ENCODE data around the gene ATRNL1.
A peak's percentile ranks its signal among the peaks of the same experiment; 100 is the strongest.

ATRNL1 gene

DNA sequence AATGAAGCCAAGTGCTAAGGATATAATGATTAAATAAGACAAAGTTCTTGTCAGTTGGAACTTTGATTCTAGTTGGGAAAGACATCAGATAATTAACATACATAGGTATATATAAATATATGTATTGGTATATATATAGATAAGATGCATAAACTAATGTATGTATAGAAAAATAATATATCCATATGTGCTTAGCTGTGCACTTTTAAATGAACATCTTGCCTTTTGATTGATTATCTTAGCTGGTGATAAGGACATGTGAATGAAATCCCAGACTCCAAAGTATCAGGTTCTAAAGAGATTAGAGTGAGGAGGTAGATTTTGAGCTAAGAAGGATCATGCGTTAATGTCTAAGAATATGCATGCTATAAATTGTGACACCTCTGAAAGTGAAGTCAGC lies 822.3 kb downstream of the ATRNL1 start:
- DNase-seq, result no peak

GRCh38 chr10:115918812-115919211 lies 825.6 kb downstream of the ATRNL1 start:
- no peak for DNase-seq

DNA sequence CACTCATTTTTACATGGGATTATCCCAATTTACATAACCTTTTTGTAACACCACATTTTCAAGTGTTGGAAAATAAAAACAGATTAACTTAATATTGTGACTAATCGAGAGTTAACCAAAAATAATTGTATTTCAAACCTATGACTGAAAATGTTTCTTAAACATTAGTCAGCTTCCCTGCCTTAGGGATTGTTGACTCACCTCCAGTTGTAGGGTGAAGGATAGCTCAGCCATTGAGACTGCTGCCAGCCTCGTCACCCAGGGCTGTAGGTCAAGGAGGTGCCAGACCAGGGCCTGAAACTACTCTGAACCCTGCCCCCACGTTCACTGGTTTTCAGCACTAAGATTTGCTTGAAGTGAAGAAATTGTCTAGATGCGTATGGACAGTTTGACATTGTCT lies 828.6 kb downstream of the ATRNL1 start:
- DNase-seq, result no peak

- DNase-seq, result no peak
Measured at GRCh38 chr10:115931309-115931708, 838.1 kb downstream of the ATRNL1 start.

- DNase-seq, result no peak
Measured at GRCh38 chr10:115932099-115932498, 838.9 kb downstream of the ATRNL1 start.

GRCh38 chr10:115933098-115933497 lies 839.9 kb downstream of the ATRNL1 start:
- DNase-seq, result no peak

DNA sequence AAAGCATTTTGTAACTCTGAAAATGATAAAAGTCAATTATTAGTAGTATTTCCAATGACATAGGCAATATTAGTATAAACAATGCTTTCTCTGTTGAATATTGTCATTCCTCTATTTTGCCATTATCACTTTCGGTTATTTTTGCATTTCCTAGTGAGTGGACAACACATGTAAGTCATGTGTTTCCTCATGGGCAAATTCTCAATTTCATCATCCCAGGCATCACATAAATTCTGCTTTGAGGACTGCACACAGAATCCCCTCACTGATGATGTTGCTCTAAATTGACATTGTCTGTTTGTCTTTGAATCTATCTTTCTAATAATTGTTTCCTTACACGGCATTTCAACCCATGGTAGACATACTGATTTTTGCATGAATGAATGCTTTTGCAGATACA lies 842.6 kb downstream of the ATRNL1 start:
- no peak for DNase-seq

- no peak for DNase-seq
Measured at GRCh38 chr10:115936926-115937767, 844.0 kb downstream of the ATRNL1 start.

GRCh38 chr10:115937768-115938056 lies 844.5 kb downstream of the ATRNL1 start:
- peak; percentile 36 to 75 for DNase-seq

DNA sequence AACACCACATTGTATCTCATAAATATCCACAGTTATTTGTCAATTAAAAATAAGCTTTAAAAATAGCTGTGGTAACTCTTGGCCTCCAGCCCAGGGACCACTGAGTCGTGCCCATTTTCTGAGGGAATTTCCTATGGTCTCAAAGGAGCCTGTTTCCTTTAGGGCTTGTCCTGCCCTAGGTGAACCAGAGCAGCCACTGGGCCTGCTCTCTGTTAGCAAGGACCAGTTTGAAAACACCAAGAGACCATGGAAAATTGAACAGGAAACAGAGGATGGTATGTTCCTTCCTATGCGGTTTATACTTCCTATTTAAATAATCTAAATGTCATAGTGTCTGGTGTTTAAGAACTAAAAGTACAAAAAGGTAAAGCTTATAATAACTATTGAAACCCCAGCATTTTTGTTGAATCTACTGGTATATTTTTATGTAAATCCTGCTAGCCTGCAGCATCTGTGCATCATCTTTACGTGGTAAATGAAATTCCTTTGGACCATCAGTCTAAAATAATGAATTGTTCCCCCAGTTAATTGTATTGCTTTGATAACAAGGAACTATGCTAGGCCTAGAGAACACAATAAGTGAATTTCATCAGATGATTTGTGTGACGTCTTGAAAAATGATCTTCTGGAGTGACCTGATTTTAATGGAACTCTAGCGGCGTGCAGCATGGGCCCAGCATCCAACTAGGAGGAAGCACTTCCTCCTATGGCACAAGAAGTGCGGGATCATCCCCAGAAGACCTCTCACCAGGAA lies 846.1 kb downstream of the ATRNL1 start:
- DNase-seq, result no peak

GRCh38 chr10:115941361-115941771 lies 848.2 kb downstream of the ATRNL1 start:
- no peak for DNase-seq

- no peak for DNase-seq
Measured at GRCh38 chr10:115942101-115942500, 848.9 kb downstream of the ATRNL1 start.

DNA sequence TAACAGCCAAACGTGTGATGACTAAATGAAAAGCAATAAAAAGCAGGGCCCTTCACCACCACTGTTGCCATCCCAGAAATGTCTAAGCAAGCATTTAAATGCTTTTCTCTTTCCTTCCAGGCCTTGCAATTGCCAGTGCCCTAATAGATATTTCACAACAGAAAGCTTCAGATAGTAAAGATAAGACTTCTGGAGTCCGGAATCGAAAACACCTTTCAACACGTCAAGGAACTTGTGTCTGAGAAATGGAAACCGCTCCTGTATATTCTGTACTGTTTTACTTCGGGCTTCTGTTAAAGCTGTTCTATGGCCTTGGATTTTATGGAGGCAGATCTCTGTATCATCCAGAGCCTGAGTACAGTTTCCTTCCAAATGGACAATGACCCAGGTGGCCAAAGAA lies 851.4 kb downstream of the ATRNL1 start:
- DNase-seq, result no peak

GRCh38 chr10:115945701-115946445 lies 852.7 kb downstream of the ATRNL1 start:
- no peak for DNase-seq

- no peak for DNase-seq
Measured at GRCh38 chr10:115947104-115947503, 853.9 kb downstream of the ATRNL1 start.

- DNase-seq, result no peak
Measured at GRCh38 chr10:115948465-115948864, 855.3 kb downstream of the ATRNL1 start.

DNA sequence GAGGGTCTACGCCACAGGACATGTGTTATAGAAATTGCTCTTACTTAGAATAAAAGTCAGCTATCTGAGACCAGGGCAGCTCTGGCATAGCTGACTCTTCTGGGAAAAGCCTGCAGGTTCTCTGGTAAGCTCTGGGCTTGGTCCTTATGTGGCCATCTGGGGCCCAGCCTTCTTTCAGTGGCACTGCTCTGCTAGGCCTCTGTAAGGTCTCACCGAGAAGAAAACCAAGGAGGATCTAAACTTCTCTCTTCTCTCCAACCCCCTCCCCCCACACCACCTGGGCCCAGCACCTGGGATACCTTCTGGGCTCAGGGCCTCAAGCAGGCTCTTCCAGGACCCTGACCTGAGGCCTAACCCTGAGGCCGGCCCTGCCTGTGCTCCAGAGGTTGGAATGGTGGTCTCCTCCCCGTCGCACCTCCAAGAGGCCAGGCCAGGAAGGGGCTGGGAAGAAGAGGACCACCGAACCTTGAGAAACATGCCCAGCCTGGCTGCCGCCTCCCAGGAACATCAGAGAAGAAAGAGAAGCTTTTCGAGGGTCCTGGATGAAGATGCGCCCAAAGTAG lies 856.2 kb downstream of the ATRNL1 start:
- no peak for DNase-seq

GRCh38 chr10:115950320-115950719 lies 857.2 kb downstream of the ATRNL1 start:
- no peak for DNase-seq

- no peak for DNase-seq
Measured at GRCh38 chr10:115951242-115951641, 858.1 kb downstream of the ATRNL1 start.

GRCh38 chr10:115953281-115953680 lies 860.1 kb downstream of the ATRNL1 start:
- DNase-seq, result no peak

- DNase-seq, result no peak
Measured at GRCh38 chr10:115953968-115954367, 860.8 kb downstream of the ATRNL1 start.

DNA sequence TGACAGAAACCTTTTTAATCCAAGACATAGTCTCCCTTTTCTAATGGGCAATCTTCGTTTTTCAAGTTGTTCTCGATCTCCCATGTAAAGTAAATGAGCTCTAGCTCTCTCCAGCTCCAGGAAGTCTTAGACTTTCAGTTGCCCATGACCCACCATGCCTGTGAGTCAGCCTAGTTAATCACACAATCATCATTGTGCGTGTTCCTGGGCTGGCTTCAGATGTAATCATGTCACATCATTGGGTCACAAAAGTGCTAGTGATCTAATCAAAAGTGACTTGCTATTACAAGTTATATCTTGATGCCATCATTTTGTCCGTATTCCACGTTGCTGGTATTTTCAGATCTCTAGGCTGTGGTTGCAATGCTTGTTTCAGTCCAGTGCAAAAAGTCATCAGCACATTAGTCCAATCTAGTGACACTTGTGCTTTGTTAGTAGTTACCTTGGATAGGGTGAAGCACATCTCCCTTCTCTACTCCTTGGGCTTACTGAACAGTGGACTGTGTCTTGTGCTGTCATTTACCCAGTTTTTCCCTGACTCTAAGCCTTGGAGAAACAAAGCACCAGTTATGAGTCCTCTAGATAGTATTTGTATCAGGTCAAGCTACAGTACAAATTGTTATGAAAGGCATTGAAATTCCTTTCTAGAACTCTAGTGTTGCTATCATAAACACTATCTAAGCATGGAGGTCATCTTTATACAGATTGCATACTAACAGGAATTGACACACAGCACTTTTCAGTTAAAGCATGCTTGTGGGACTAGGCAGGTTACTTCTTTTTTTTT lies 863.3 kb downstream of the ATRNL1 start:
- no peak for DNase-seq

DNA sequence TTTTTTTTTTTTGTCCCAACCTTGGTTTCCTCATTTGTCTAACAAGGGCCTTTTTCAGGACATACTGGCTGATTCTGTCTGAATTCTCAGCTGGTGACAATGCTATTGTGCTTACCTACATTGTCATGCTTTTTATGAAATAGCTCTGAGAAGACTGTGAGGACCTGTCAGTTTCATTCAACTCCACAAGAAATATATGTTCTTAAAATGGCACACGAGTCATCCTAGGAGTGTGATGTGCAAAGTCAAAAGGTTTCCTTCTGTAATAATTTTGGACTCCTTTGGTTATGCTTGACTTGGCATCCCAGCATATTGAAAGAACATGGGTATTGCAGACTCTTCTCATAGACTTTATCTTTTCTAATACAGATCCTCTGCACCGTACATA lies 863.8 kb downstream of the ATRNL1 start:
- no peak for DNase-seq
